Hepatic stellate cell (primary cell): ENCODE data around the gene PLA2R1.

Source experiments
- DNase-seq: peaks from one replicate; pipeline ENCODE4 v3.0.0; 2011; ENCODE audit warnings: low spot score

The PLA2R1 gene

GRCh38 chr2:159926695-159927094, 135.7 kb downstream of the PLA2R1 start:
- no peak for DNase-seq

GRCh38 chr2:159925975-159926374, 136.4 kb downstream of the PLA2R1 start:
- no peak for DNase-seq

GRCh38 chr2:159922563-159922962, 139.9 kb downstream of the PLA2R1 start:
- no peak for DNase-seq

- DNase-seq = no peak
These were observed 140.5 kb downstream of the PLA2R1 start for GRCh38 chr2:159921752-159922404.

- no peak for DNase-seq
These were observed 145.9 kb downstream of the PLA2R1 start for GRCh38 chr2:159916511-159916910.

- no peak for DNase-seq
These were observed 148.5 kb downstream of the PLA2R1 start for GRCh38 chr2:159913900-159914299.

- no peak for DNase-seq
These were observed 149.8 kb downstream of the PLA2R1 start for GRCh38 chr2:159912580-159912979.

- DNase-seq = no peak
These were observed 151.5 kb downstream of the PLA2R1 start for GRCh38 chr2:159910951-159911350.

GRCh38 chr2:159908623-159909022, 153.8 kb downstream of the PLA2R1 start:
- DNase-seq = no peak

- no peak for DNase-seq
These were observed 154.5 kb downstream of the PLA2R1 start for GRCh38 chr2:159907909-159908308.

GRCh38 chr2:159905926-159906714, 156.3 kb downstream of the PLA2R1 start:
- DNase-seq = no peak

- no peak for DNase-seq
These were observed 157.5 kb downstream of the PLA2R1 start for GRCh38 chr2:159904959-159905305.

GRCh38 chr2:159904127-159904958, 158.1 kb downstream of the PLA2R1 start, which contains the start of gene LY75:
Gene LY75 (minus strand): TSS chr2:159904756.
- DNase-seq = no peak

- no peak for DNase-seq
These were observed 158.8 kb downstream of the PLA2R1 start for GRCh38 chr2:159903443-159904126.

GRCh38 chr2:159902722-159903121, 159.7 kb downstream of the PLA2R1 start:
- no peak for DNase-seq

GRCh38 chr2:159900343-159900742, 162.1 kb downstream of the PLA2R1 start:
- DNase-seq = no peak

- DNase-seq = no peak
These were observed 164.0 kb downstream of the PLA2R1 start for GRCh38 chr2:159898441-159898840.

GRCh38 chr2:159897720-159898119, 164.7 kb downstream of the PLA2R1 start:
- no peak for DNase-seq

GRCh38 chr2:159897081-159897480, 165.3 kb downstream of the PLA2R1 start:
- no peak for DNase-seq

- DNase-seq = no peak
These were observed 167.0 kb downstream of the PLA2R1 start for GRCh38 chr2:159895258-159896065.

- no peak for DNase-seq
These were observed 168.1 kb downstream of the PLA2R1 start for GRCh38 chr2:159894145-159894838.
